Measurements from ENCODE around the gene ZNF182.
"Not testable (repeated sequence)": the region's sequence is repeated elsewhere in the genome, so short reads cannot be mapped to it uniquely, and the experiment has no call there.

The ZNF182 gene

GRCh38 chrX:48001260-48001659 is 2.5 kb downstream of the ZNF182 start:
- DNase-seq (ENCODE audit: low read depth): peak; percentile 3

GRCh38 chrX:47992669-47993068 is 11.1 kb downstream of the ZNF182 start:
- DNase-seq (ENCODE audit: low read depth): no peak

- DNase-seq (ENCODE audit: low read depth): no peak
Observed at GRCh38 chrX:47992095-47992380, 11.8 kb downstream of the ZNF182 start.

GRCh38 chrX:47991263-47992094 is 12.3 kb downstream of the ZNF182 start:
- DNase-seq (ENCODE audit: low read depth): peak; percentile 14

GRCh38 chrX:47976254-47977151 is 27.3 kb downstream of the ZNF182 start:
- DNase-seq (ENCODE audit: low read depth): no peak

GRCh38 chrX:47973235-47973634 is 30.6 kb downstream of the ZNF182 start:
- no peak for DNase-seq (ENCODE audit: low read depth)

GRCh38 chrX:47965526-47965925 is 38.3 kb downstream of the ZNF182 start:
- not testable (repeated sequence) for DNase-seq (ENCODE audit: low read depth)

- not testable (repeated sequence) for DNase-seq (ENCODE audit: low read depth)
Observed at GRCh38 chrX:47961830-47962229, 42.0 kb downstream of the ZNF182 start.

- no peak for DNase-seq (ENCODE audit: low read depth)
Observed at GRCh38 chrX:47960406-47960805, 43.4 kb downstream of the ZNF182 start.

GRCh38 chrX:47958761-47959342 is 44.9 kb downstream of the ZNF182 start:
- no peak for DNase-seq (ENCODE audit: low read depth)

GRCh38 chrX:47958206-47958605 is 45.6 kb downstream of the ZNF182 start:
- DNase-seq (ENCODE audit: low read depth): not testable (repeated sequence)

GRCh38 chrX:47956016-47956415 is 47.8 kb downstream of the ZNF182 start:
- no peak for DNase-seq (ENCODE audit: low read depth)

GRCh38 chrX:47955295-47955694 is 48.5 kb downstream of the ZNF182 start:
- DNase-seq (ENCODE audit: low read depth): not testable (repeated sequence)

- DNase-seq (ENCODE audit: low read depth): no peak
Observed at GRCh38 chrX:47941423-47941822, 62.4 kb downstream of the ZNF182 start.

GRCh38 chrX:47940448-47940847 is 63.3 kb downstream of the ZNF182 start:
- no peak for DNase-seq (ENCODE audit: low read depth)

GRCh38 chrX:47936940-47937317 is 66.9 kb downstream of the ZNF182 start:
- DNase-seq (ENCODE audit: low read depth): no peak

- no peak for DNase-seq (ENCODE audit: low read depth)
Observed at GRCh38 chrX:47936224-47936939, 67.4 kb downstream of the ZNF182 start.

GRCh38 chrX:47933946-47934345 is 69.8 kb downstream of the ZNF182 start:
- peak; percentile 3 for DNase-seq (ENCODE audit: low read depth)

GRCh38 chrX:47931970-47932369 is 71.8 kb downstream of the ZNF182 start:
- DNase-seq (ENCODE audit: low read depth): not testable (repeated sequence)

- no peak for DNase-seq (ENCODE audit: low read depth)
Observed at GRCh38 chrX:47927212-47927611, 76.6 kb downstream of the ZNF182 start.

All from fibroblast of gingiva (primary cell).